Coronary artery (tissue), 2 donors: ENCODE results near the gene MFSD1.

ENCODE experiments used
- DNase-seq: peaks from one replicate; pipeline ENCODE4 v3.0.0-alpha.2; 2017; ENCODE audit warnings: low spot score
- H3K27ac ChIP-seq, 2 donors: fragments of 200-600 bp; sonication (generic); one replicate each; pipeline ENCODE4 v1.5.1; 2016 to 2019
- H3K4me3 ChIP-seq: fragments of 200-600 bp; sonication (generic); 2 replicates; pipeline ENCODE4 v1.5.1; 2016; ENCODE audit warnings: mild to moderate bottlenecking, moderate library complexity
- TF ChIP-seq, protein P1 (sequence below): fragments of 200-600 bp; sonication (generic); IDR thresholded peaks from one replicate; pipeline ENCODE4 v1.5.1; 2019; ENCODE audit warnings: antibody characterized with exemption

The MFSD1 gene, protein sequence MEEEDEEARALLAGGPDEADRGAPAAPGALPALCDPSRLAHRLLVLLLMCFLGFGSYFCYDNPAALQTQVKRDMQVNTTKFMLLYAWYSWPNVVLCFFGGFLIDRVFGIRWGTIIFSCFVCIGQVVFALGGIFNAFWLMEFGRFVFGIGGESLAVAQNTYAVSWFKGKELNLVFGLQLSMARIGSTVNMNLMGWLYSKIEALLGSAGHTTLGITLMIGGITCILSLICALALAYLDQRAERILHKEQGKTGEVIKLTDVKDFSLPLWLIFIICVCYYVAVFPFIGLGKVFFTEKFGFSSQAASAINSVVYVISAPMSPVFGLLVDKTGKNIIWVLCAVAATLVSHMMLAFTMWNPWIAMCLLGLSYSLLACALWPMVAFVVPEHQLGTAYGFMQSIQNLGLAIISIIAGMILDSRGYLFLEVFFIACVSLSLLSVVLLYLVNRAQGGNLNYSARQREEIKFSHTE

DNA sequence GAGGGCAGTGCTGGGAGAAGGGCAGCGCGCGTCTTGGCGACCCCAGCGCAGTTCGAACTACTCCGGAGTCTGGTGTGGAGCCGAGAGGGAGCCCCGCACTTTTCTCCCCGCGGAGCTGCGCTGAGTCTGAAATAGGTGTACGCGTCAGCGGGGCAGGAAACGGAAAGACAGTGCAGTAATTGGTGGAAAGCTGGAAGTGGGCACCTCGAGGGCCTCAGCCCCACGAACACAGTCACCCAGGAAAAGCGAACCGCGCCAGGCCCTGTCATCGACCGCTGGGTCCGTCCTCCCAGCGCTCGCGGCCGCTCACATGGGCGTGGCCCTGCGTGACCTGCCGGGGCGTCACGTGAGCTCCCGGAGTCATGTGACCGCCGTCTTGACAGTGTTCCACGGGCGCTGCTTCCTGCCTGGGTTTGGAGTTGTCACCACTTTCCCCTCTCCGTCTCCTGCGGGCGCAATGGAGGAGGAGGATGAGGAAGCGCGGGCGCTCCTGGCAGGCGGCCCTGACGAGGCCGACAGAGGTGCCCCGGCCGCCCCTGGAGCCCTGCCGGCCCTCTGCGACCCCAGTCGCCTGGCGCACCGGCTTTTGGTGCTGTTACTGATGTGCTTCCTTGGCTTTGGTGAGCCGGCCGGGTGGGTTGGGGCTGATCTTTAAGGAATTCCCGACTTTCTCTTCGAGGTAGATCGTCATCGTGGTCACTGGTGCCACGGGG lies at the start of gene MFSD1:
MFSD1 (plus strand) TSS at position 359 of the 713 bp plus-strand sequence; CDS start at position 458, 99 bp downstream.
- peak; percentile 98 for DNase-seq
- peak within 1 kb of the TSS; percentile 64 to 81 for H3K27ac ChIP-seq
- H3K4me3 ChIP-seq: peak within 1 kb of the TSS; percentile 77
- TF ChIP-seq, protein P1, sequence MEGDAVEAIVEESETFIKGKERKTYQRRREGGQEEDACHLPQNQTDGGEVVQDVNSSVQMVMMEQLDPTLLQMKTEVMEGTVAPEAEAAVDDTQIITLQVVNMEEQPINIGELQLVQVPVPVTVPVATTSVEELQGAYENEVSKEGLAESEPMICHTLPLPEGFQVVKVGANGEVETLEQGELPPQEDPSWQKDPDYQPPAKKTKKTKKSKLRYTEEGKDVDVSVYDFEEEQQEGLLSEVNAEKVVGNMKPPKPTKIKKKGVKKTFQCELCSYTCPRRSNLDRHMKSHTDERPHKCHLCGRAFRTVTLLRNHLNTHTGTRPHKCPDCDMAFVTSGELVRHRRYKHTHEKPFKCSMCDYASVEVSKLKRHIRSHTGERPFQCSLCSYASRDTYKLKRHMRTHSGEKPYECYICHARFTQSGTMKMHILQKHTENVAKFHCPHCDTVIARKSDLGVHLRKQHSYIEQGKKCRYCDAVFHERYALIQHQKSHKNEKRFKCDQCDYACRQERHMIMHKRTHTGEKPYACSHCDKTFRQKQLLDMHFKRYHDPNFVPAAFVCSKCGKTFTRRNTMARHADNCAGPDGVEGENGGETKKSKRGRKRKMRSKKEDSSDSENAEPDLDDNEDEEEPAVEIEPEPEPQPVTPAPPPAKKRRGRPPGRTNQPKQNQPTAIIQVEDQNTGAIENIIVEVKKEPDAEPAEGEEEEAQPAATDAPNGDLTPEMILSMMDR: no peak

DNA sequence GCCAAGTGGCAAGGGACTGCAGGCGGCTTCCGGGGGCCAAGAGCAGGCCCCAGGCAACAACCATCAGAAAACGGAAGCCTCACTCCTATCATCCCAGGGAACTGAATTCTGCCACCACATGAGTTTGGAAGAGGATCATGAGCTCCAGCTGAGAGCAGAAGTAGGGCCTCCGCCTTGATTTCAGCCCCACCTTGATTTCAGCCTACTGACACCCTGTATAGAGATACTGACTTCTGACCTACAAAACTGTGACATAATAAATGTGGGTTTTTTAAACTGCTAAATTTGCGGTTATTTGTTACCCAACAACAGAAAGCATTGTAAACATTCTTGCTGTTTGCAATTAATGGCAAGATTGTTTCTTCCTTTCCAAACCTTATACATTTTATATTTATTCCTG lies 48.0 kb upstream of the MFSD1 start:
- no peak overlapping the region for H3K27ac ChIP-seq
- H3K4me3 ChIP-seq: no peak overlapping the region
- DNase-seq: no peak
- TF ChIP-seq, protein P1: no peak

DNA sequence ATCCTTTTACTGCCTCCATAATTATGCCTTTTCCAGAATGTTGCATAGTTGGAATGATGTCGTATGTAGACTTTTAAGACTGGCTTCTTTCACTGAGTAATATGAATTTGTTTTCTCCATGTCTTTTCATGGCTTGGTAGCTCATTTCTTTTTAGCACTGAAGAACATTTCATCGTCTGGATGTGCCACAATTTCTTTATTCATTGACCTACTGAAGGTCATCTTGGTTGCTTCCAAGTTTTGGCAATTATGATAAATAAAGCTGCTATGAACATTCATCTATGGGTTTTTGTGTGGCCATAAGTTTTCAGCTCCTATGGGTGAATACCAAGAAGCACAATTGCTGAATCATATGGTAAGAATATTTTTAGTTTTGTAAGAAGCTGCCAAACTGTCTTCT lies 46.4 kb upstream of the MFSD1 start:
- DNase-seq: no peak
- no peak overlapping the region for H3K27ac ChIP-seq

DNA sequence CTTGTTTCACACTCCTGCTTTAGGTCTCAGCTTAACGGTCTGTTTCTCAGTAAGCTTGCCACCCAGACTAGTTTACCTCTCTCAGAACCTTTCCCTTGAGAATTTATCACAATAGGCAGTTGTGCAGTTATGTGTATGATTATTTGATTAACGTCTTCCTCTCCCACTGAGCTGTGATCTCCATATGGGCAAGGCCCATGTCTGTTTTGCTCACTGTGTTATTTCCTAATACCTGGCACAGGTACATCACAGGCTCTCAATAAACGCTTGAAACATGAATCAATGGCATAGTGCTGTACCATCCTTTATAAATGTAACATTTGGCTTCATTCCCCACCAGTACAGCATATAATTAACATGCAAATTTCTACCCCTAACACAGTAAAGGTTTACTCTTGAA lies 40.5 kb upstream of the MFSD1 start:
- TF ChIP-seq, protein P1: no peak
- DNase-seq: no peak
- H3K27ac ChIP-seq: no peak overlapping the region
- H3K4me3 ChIP-seq: no peak overlapping the region

More for the DNA sequence above, 46.4 kb upstream of the MFSD1 start:
- TF ChIP-seq, protein P1: no peak
- H3K4me3 ChIP-seq: no peak overlapping the region

DNA sequence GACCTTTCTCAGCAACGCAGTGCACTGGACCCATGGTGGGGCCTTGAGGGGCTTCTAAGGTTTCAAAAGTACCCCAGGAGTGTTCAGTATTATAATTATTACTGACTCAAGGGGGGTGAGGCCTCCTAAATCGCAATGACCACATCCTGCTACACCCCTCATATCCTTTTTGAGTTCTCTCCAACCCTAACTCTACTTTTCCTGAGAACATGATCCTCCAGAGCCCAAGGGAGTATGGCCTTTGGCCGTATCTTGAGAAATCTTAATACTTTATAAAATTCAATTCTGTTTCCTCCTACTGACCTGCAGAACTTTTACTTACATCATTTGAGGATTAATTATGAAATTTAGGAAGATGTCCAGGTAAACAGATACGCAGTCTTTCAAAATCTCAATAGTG lies 39.2 kb upstream of the MFSD1 start:
- TF ChIP-seq, protein P1: no peak
- Histone ChIP-seq H3K27ac (peak overlapping the region in 1 of 2 donors; percentile 39), H3K4me3 (no peak overlapping the region)
- DNase-seq: no peak

DNA sequence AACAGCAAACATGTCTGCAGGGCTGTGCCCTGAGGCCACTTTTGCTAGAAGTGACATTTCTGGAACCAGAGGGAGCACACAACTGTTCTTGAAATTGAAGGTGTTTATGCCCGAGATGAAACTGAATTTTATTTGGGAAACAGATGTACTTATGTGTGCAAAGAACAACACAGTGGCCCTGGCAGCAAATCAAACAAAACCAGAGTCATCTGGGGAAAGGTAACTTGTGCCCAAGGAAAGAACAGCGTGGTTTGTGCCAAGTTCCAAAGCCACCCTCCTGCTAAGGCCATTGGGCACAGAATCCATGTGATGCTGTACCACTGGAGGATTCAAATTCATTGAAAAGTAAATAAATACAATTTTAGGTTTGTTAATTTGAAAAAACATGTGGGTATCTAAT lies 38.4 kb upstream of the MFSD1 start:
- H3K4me3 ChIP-seq: no peak overlapping the region
- TF ChIP-seq, protein P1: no peak
- DNase-seq: no peak
- H3K27ac ChIP-seq: no peak overlapping the region
